H1 (cell line): ENCODE results near the gene BLOC1S4. TPM values are rescaled to one million over a fixed set of nuclear protein-coding genes. Genes with fewer than 3 reads are reported as not detected.

Source experiments
- CTCF ChIA-PET: fragments of 300-600 bp; sonication (Branson Sonifier 250); formaldehyde crosslinking; loops from one replicate; lab custom pipeline; 2021; ENCODE audit not compliant: partially characterized antibody; lab: Charles Lee
- POLR2A ChIA-PET: fragments of 300-600 bp; sonication (Branson Sonifier 250); formaldehyde crosslinking; loops from one replicate; lab custom pipeline; 2021; ENCODE audit warnings: inconsistent platforms; ENCODE audit not compliant: partially characterized antibody; lab: Charles Lee
- DNase-seq, 2 experiments: peaks; one replicate each; pipeline versions ENCODE4 v3.0.0 to v3.0.0-alpha.2; 2010 to 2022; ENCODE audit warnings: low spot score in 2 of 2, low read depth in 1 of 2, mixed read lengths in 1 of 2
- FAIRE-seq: peaks from 2 replicates; lab custom pipeline; 2011; peaks lifted over from hg19 to GRCh38; lab: Jason Lieb, UNC
- H2AFZ ChIP-seq: 2 replicates; pipeline ENCODE4 v1.8.1; 2012; ENCODE audit warnings: low read length, inconsistent platforms
- H2AK5ac ChIP-seq: 2 replicates; pipeline ENCODE4 v1.6.1; 2013; ENCODE audit warnings: low read depth, low read length
- H2BK120ac ChIP-seq: replicated peaks from 2 replicates; pipeline ENCODE3; 2013; ENCODE audit warnings: low read depth, low read length, inconsistent platforms
- H2BK12ac ChIP-seq: 2 replicates; pipeline ENCODE4 v1.6.1; 2013; ENCODE audit warnings: low read depth, low read length
- H2BK15ac ChIP-seq: 2 replicates; pipeline ENCODE4 v1.6.1; 2013; ENCODE audit warnings: low read length
- H2BK20ac ChIP-seq: 2 replicates; pipeline ENCODE4 v1.6.1; 2013; ENCODE audit warnings: low read length
- H2BK5ac ChIP-seq: 2 replicates; pipeline ENCODE4 v1.6.1; 2013; ENCODE audit warnings: low read depth, low read length
- H3K14ac ChIP-seq: 2 replicates; pipeline ENCODE4 v1.6.1; 2013; ENCODE audit warnings: inconsistent platforms; ENCODE audit not compliant: insufficient read length
- H3K18ac ChIP-seq: 2 replicates; pipeline ENCODE4 v1.6.1; 2013; ENCODE audit warnings: low read length; ENCODE audit errors: extremely low read depth
- H3K23ac ChIP-seq: 2 replicates; pipeline ENCODE4 v1.6.1; 2013; ENCODE audit warnings: inconsistent platforms; ENCODE audit not compliant: insufficient read length
- H3K23me2 ChIP-seq: 2 replicates; pipeline ENCODE4 v1.6.1; 2013; ENCODE audit warnings: low read depth, low read length
- H3K27ac ChIP-seq: 2 replicates; pipeline ENCODE4 v1.6.1; 2011; ENCODE audit warnings: low read depth, low read length, inconsistent platforms
- H3K27me3 ChIP-seq, 4 experiments: replicated peaks in 1 of 4; 1 replicate in 1 of 4; 2 replicates in 3 of 4; pipeline versions ENCODE4 v1.6.1 to v1.8.1; 2011 to 2013; ENCODE audit warnings: low read length in 3 of 4, mild to moderate bottlenecking in 3 of 4, inconsistent platforms in 2 of 4, mixed read lengths in 2 of 4, moderate library complexity in 1 of 4; ENCODE audit not compliant: control insufficient read depth in 3 of 4, insufficient read depth in 3 of 4; ENCODE audit errors: extremely low read depth in 1 of 4
- H3K36me3 ChIP-seq, 4 experiments: 2 replicates each; pipeline versions ENCODE4 v1.6.1 to v1.8.1; 2011 to 2013; ENCODE audit warnings: mild to moderate bottlenecking in 4 of 4, low read length in 3 of 4, moderate library complexity in 2 of 4, control low read depth in 1 of 4, inconsistent platforms in 1 of 4; ENCODE audit not compliant: insufficient read depth in 4 of 4, control insufficient read depth in 2 of 4
- H3K4ac ChIP-seq: replicated peaks from 2 replicates; pipeline ENCODE3; 2013; ENCODE audit warnings: low read length, low read depth, mixed read lengths, inconsistent platforms; ENCODE audit not compliant: insufficient read length
- H3K4me1 ChIP-seq, 4 experiments: replicated peaks in 1 of 4; 1 replicate in 1 of 4; 2 replicates in 3 of 4; pipeline versions ENCODE4 v1.6.1 to v1.8.1; 2011 to 2013; ENCODE audit warnings: low read length in 3 of 4, inconsistent platforms in 2 of 4, mixed read lengths in 1 of 4; ENCODE audit not compliant: insufficient read depth in 4 of 4, control insufficient read depth in 3 of 4
- H3K4me2 ChIP-seq, 2 experiments: 2 replicates each; pipeline versions ENCODE4 v1.6.1 to v1.8.1; 2011 to 2013; ENCODE audit warnings: low read depth in 2 of 2, low read length in 2 of 2, control low read depth in 1 of 2, inconsistent platforms in 1 of 2, mild to moderate bottlenecking in 1 of 2; ENCODE audit not compliant: insufficient read depth in 1 of 2
- H3K4me3 ChIP-seq, 4 experiments: fragments of 200-600, 300-600 bp in 1 of 4; sonication (generic), shearing (Covaris generic), sonication (Bioruptor Twin) in 1 of 4; 2 replicates each; pipeline versions ENCODE4 v1.5.1 to v1.8.1; 2011 to 2016; ENCODE audit warnings: low read length in 4 of 4, low read depth in 3 of 4, control low read depth in 2 of 4, inconsistent platforms in 2 of 4, mild to moderate bottlenecking in 2 of 4, mixed read lengths in 1 of 4, moderate library complexity in 1 of 4; ENCODE audit not compliant: insufficient read depth in 2 of 4; ENCODE audit errors: extremely low read depth in 1 of 4
- H3K56ac ChIP-seq: replicated peaks from 2 replicates; pipeline ENCODE3; 2013; ENCODE audit warnings: low read depth, mild to moderate bottlenecking, mixed read lengths, low read length, inconsistent platforms; ENCODE audit not compliant: insufficient read length
- H3K79me1 ChIP-seq: 2 replicates; pipeline ENCODE4 v1.6.1; 2013; ENCODE audit warnings: low read depth, low read length, control low read depth
- H3K79me2 ChIP-seq, 2 experiments: 2 replicates each; pipeline versions ENCODE4 v1.6.1 to v1.8.1; 2012 to 2013; ENCODE audit warnings: low read length in 2 of 2, mild to moderate bottlenecking in 2 of 2, inconsistent platforms in 1 of 2; ENCODE audit not compliant: insufficient read depth in 2 of 2, control insufficient read depth in 1 of 2
- H3K9ac ChIP-seq, 4 experiments: replicated peaks in 1 of 4; 1 replicate in 1 of 4; 2 replicates in 3 of 4; pipeline versions ENCODE4 v1.6.1 to v1.8.1; 2011 to 2013; ENCODE audit warnings: low read depth in 3 of 4, low read length in 3 of 4, control low read depth in 2 of 4, mild to moderate bottlenecking in 2 of 4, moderate library complexity in 2 of 4, inconsistent platforms in 1 of 4; ENCODE audit errors: extremely low read depth in 1 of 4
- H3K9me3 ChIP-seq, 2 experiments: 2 replicates each; pipeline versions ENCODE4 v1.6.1 to v1.8.1; 2012 to 2013; ENCODE audit warnings: mild to moderate bottlenecking in 2 of 2, moderate library complexity in 2 of 2, control low read depth in 1 of 2, inconsistent platforms in 1 of 2, low read depth in 1 of 2, low read length in 1 of 2, mixed read lengths in 1 of 2; ENCODE audit not compliant: insufficient read depth in 2 of 2
- H4K20me1 ChIP-seq, 2 experiments: replicated peaks in 1 of 2; 2 replicates each; pipeline versions ENCODE3 to v1.8.1; 2011 to 2013; ENCODE audit warnings: inconsistent platforms in 2 of 2, low read length in 2 of 2, mild to moderate bottlenecking in 1 of 2; ENCODE audit not compliant: insufficient read depth in 2 of 2, control insufficient read depth in 1 of 2
- H4K5ac ChIP-seq: 2 replicates; pipeline ENCODE4 v1.6.1; 2013; ENCODE audit warnings: low read length, low read depth, mixed read lengths, inconsistent platforms; ENCODE audit not compliant: insufficient read length
- H4K8ac ChIP-seq: 2 replicates; pipeline ENCODE4 v1.8.0; 2013; ENCODE audit warnings: mild to moderate bottlenecking, moderate library complexity, low read length, inconsistent platforms; ENCODE audit not compliant: insufficient read depth; ENCODE audit errors: extremely low read depth
- H4K91ac ChIP-seq: replicated peaks from 2 replicates; pipeline ENCODE3; 2013; ENCODE audit warnings: low read length, mixed read lengths, inconsistent platforms; ENCODE audit not compliant: insufficient read length
- KDM5A ChIP-seq: fragments of 200-600 bp; IDR thresholded peaks from 2 replicates; pipeline ENCODE4 v1.7.1; 2012; ENCODE audit warnings: mild to moderate bottlenecking, low read length, inconsistent platforms, mixed read lengths
- POLR2A ChIP-seq, 2 experiments: IDR thresholded peaks; 1 replicate in 1 of 2; 2 replicates in 1 of 2; pipeline ENCODE4 v1.6.1; 2011; ENCODE audit warnings: low read depth in 2 of 2, low read length in 2 of 2, mild to moderate bottlenecking in 2 of 2; ENCODE audit errors: control extremely low read depth in 1 of 2
- RBBP5 ChIP-seq: IDR thresholded peaks from 2 replicates; pipeline ENCODE4 v1.7.1; 2012; ENCODE audit warnings: low read depth, mild to moderate bottlenecking, inconsistent platforms, low read length, moderate library complexity, borderline replicate concordance
- RFX5 ChIP-seq: IDR thresholded peaks from 2 replicates; pipeline ENCODE4 v1.6.1; 2011; ENCODE audit warnings: low read depth, low read length, improper control_type of control experiment, borderline replicate concordance
- YY1 ChIP-seq: IDR thresholded peaks from 2 replicates; pipeline ENCODE4 v1.6.1; 2011; ENCODE audit warnings: low read depth, mild to moderate bottlenecking, low read length
- WGBS, 2 experiments: shearing (Covaris generic) in 1 of 2; methylation state at CpG; one replicate each; pipeline versions ENCODE4 v1.1.6 to v1.1.7; 2013 to 2015; ENCODE audit warnings: low lambda C conversion rate in 2 of 2, mixed read lengths in 2 of 2, inconsistent platforms in 1 of 2, low coverage in 1 of 2, missing lambda C conversion rate in 1 of 2; ENCODE audit not compliant: insufficient replicate concordance in 2 of 2, insufficient coverage in 1 of 2, insufficient read length in 1 of 2; ENCODE audit errors: extremely low coverage in 1 of 2, missing lambda C conversion rate in 1 of 2; 5-methylcytosine and 5-hydroxymethylcytosine counted together
- long read RNA-seq, 2 experiments: library from RNA in 1 of 2; library from capped mRNA in 1 of 2; stranded (forward); transcript quantifications; one replicate each; pipeline ENCODE4 v2.0.0, GENCODE V29; 2021; ENCODE audit warnings: inconsistent platforms in 1 of 2
- polyA minus RNA-seq, 3 experiments: library from RNA; depleted of rRNA, polyadenylated mRNA; stranded (reverse); fragments of >200 nt; gene quantifications; 1 replicate in 2 of 3; 2 replicates in 1 of 3; pipeline ENCODE4 v1.2.3, GENCODE V29; 2011
- polyA plus RNA-seq, 7 experiments: library from polyadenylated mRNA; depleted of rRNA in 3 of 7; stranded (reverse) in 5 of 7; unstranded in 2 of 7; fragments of >200 nt in 5 of 7; fragments of 200-250 nt in 2 of 7; gene quantifications; 1 replicate in 5 of 7; 2 replicates in 1 of 7; 4 replicates in 1 of 7; pipeline versions ENCODE4 v1.2.1 to v1.2.3, GENCODE V29; 2011 to 2013; ENCODE audit warnings: missing spikeins in 2 of 7, mixed read lengths in 2 of 7
- total RNA-seq: library from RNA; stranded (reverse); fragmentation: NEBNext Ultra II Directional; extraction: Animal tissue kit (Norgen Biotek cat#: 25700); gene quantifications from 2 replicates; pipeline ENCODE4 v1.2.1, GENCODE V29; 2021
- TF ChIP-seq, protein P1 (sequence below): IDR thresholded peaks from 2 replicates; pipeline ENCODE4 v1.6.1; 2012; ENCODE audit warnings: inconsistent platforms

Gene BLOC1S4, protein sequence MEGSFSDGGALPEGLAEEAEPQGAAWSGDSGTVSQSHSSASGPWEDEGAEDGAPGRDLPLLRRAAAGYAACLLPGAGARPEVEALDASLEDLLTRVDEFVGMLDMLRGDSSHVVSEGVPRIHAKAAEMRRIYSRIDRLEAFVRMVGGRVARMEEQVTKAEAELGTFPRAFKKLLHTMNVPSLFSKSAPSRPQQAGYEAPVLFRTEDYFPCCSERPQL
- total RNA-seq = 19.1 and 20.5 TPM in 2 replicates
- 26.6 and 27.8 TPM in 2 replicates for polyA plus RNA-seq (2011; rRNA removed)
- 29.7 TPM for polyA plus RNA-seq (2011; cell fraction: cytosol; rRNA removed)
- polyA plus RNA-seq (2011; cell fraction: nucleus; rRNA removed) = 12.4 TPM
- 13.3 to 16.7 TPM (median 16.1 TPM) in 4 replicates for polyA plus RNA-seq (2012, experiment 1 of 2)
- polyA plus RNA-seq (2012, experiment 2 of 2) = 17.3 TPM
- 16.3 TPM for polyA plus RNA-seq (2013, experiment 1 of 2)
- polyA plus RNA-seq (2013, experiment 2 of 2) = 15.6 TPM
- 4.3 and 5.2 TPM in 2 replicates for polyA minus RNA-seq (2011; rRNA and poly(A)+ RNA removed)
- polyA minus RNA-seq (2011; cell fraction: cytosol; rRNA and poly(A)+ RNA removed) = 11.3 TPM
- 9.9 TPM for polyA minus RNA-seq (2011; cell fraction: nucleus; rRNA and poly(A)+ RNA removed)
- long read RNA-seq, experiment 1, transcript BLOC1S4-201 (1 exons, 1,617 nt) = major isoform, 41 of 41 reads
- long read RNA-seq, experiment 1, partial matches to known transcripts = 0 of 41 reads
- long read RNA-seq, experiment 1, other reads (novel, unspliced or antisense) = 0 of 41 reads
- long read RNA-seq, experiment 2, partial matches to known transcripts = 0 of 2 reads
- long read RNA-seq, experiment 2, other reads (novel, unspliced or antisense) = 0 of 2 reads

DNA sequence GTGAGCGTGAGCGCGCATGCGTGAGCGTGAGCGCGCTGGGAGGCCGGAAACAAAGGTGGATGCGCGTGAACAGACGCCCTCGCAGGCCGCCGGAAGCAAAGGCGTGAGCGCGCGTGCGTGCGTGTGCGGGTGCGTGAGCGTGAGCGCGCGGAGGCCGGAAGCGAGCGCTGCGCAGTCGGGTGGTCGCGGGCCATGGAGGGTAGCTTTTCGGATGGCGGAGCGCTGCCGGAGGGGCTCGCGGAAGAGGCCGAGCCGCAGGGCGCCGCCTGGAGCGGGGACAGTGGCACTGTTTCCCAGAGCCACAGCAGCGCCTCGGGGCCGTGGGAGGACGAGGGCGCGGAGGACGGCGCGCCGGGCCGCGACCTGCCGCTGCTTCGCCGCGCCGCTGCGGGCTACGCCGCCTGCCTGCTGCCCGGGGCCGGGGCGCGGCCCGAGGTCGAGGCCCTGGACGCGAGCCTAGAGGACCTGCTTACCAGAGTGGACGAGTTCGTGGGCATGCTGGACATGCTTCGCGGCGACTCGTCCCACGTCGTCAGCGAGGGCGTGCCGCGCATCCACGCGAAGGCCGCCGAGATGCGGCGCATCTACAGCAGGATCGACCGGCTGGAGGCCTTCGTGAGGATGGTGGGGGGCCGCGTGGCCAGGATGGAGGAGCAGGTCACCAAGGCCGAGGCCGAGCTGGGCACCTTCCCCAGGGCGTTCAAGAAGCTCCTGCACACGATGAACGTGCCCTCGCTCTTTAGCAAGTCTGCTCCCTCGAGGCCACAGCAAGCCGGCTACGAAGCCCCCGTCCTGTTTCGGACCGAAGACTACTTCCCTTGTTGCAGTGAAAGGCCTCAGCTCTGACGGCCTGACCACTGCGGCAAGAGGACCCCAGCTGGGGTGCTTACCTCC is at the start of gene BLOC1S4:
Gene BLOC1S4 (plus strand): TSS at position 157 of the 894 bp plus-strand sequence. CDS start 36 bp downstream, at position 193.
- Histone ChIP-seq H3K4me3 (peak within 1 kb of the TSS; percentile 84 to 96 (median 88)), H2BK15ac (peak within 1 kb of the TSS; percentile 81; the same call in 1 of the 2 replicates), H2BK120ac (no peak within 1 kb of the TSS), H3K14ac (no peak within 1 kb of the TSS), H4K20me1 (peaks cover 3% of the 10 kb centered on the region in 2 experiments), H3K18ac (peak within 1 kb of the TSS; percentile 96), H3K23ac (no peak within 1 kb of the TSS), H3K79me2 (peaks cover 0 to 20% of the 10 kb centered on the region in 2 experiments; a peak in 2 of 4 replicates), H3K27ac (peak within 1 kb of the TSS; percentile 68; the same call in 1 of the 2 replicates), H2AFZ (peak within 1 kb of the TSS; percentile 95), H3K4me1 (peaks cover 0 to 4% (median 0%) of the 10 kb centered on the region in 4 experiments; a peak in 2 of 7 replicates), H2BK5ac (peak within 1 kb of the TSS; percentile 6), H2BK12ac (peak within 1 kb of the TSS; percentile 75; the same call in 1 of the 2 replicates), H3K79me1 (peaks cover 5% of the 10 kb centered on the region), H3K9me3 (no peaks in the 10 kb centered on the region), H3K9ac (peak within 1 kb of the TSS; percentile 65 to 88 (median 78)), H4K91ac (peak within 1 kb of the TSS; percentile 93), H2AK5ac (no peak within 1 kb of the TSS; the same call in 1 of the 2 replicates), H2BK20ac (no peak within 1 kb of the TSS), H3K4ac (peak within 1 kb of the TSS; percentile 64), H3K36me3 (no peaks in the 10 kb centered on the region), H3K23me2 (peaks cover 6% of the 10 kb centered on the region), H3K56ac (peak within 1 kb of the TSS; percentile 52), H4K8ac (peak within 1 kb of the TSS; percentile 86), H4K5ac (no peak within 1 kb of the TSS), H3K27me3 (no peaks in the 10 kb centered on the region; a peak in 3 of 7 replicates), H3K4me2 (peak within 1 kb of the TSS; percentile 96 to 100)
- peak; percentile 70 to 86 for DNase-seq
- WGBS, 2 experiments = 2% methylated on average over 108 of the region's 109 CpGs; no CpG with 5 or more reads in 1 of the 2 experiments
- CTCF ChIA-PET = interaction anchor here (0.7 to 11.1 kb wide), 9 partner anchors 8 to 170 kb away, joined by 3 to 182 read pairs (median 3); partner anchors contain the start of gene MRFAP1
- POLR2A ChIA-PET = interaction anchor here (0.7 to 2.8 kb wide), 7 partner anchors 8 to 158 kb away, joined by 3 to 9 read pairs (median 3); a partner anchor contains a TSS
- FAIRE-seq = no peak
- TF ChIP-seq RFX5 (no peak), KDM5A (no peak; the same call in 1 of the 2 replicates), POLR2A (IDR thresholded peaks at IDR 0.05; ENCODE audit: control extremely low read depth in 1 of 2, low read depth in 2 of 2, low read length in 2 of 2) (peak in 1 of 2 experiments; percentile 78; a peak in 2 of 3 replicates), RBBP5 (peak; percentile 86), YY1 (0 out of 2 replicates have a peak, but pooled peaks have one; percentile 42)
- TF ChIP-seq, protein P1, sequence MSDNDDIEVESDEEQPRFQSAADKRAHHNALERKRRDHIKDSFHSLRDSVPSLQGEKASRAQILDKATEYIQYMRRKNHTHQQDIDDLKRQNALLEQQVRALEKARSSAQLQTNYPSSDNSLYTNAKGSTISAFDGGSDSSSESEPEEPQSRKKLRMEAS = peak; percentile 85
